ENCODE measurements around the gene SASS6. TPM values are rescaled to one million over a fixed set of nuclear protein-coding genes. Genes with fewer than 3 reads are reported as not detected.

Gene SASS6
- total RNA-seq, 1 experiment from 2014 or later: 7.1 TPM

Small RNA genes lying within 50 kb of the gene (small RNA-seq; reads per million reads assigned to genes)
- gene AC093019.1: 0 reads per million in 2 experiments

Other genes starting within 250 kb of the SASS6 start
- 22.9 and 24.4 TPM in 2 replicates for gene SLC35A3, start 162.9 kb downstream of the SASS6 start, total RNA-seq (2014; rRNA removed; shearing (Covaris generic))
- 13.7 and 20.3 TPM in 2 replicates for gene TRMT13, start 233 bp upstream of the SASS6 start, total RNA-seq (2014; rRNA removed; shearing (Covaris generic))
- gene LRRC39, start 45.3 kb upstream of the SASS6 start, total RNA-seq (2014; rRNA removed; shearing (Covaris generic)): 4.2 and 5.0 TPM in 2 replicates
- 3.6 and 4.9 TPM in 2 replicates for gene DBT, start 116.9 kb upstream of the SASS6 start, total RNA-seq (2014; rRNA removed; shearing (Covaris generic))
- 48.7 and 53.2 TPM in 2 replicates for gene RTCA, start 133.3 kb upstream of the SASS6 start, total RNA-seq (2014; rRNA removed; shearing (Covaris generic))
- 3.3 and 5.8 TPM in 2 replicates for gene CDC14A, start 219.6 kb upstream of the SASS6 start, total RNA-seq (2014; rRNA removed; shearing (Covaris generic))